ENCODE results near the gene SLC22A2.

GRCh38 chr6:160174681-160175080 is 83.9 kb downstream of the SLC22A2 start:
- TF ChIP-seq CTCF (IDR thresholded peaks at IDR 0.05) (no peak), POLR2A (IDR thresholded peaks at IDR 0.05) (no peak), POLR2AphosphoS5 (IDR thresholded peaks at IDR 0.05) (no peak)
